OCI-LY1 (cell line): ENCODE results near the gene PTPRO.

Source experiments
- H2AFZ ChIP-seq: fragments of 200-600 bp; sonication (generic), shearing (Covaris generic); 2 replicates; pipeline ENCODE4 v1.6.0; 2014; ENCODE audit warnings: antibody characterized with exemption, mild to moderate bottlenecking, low read length
- H3F3A ChIP-seq: fragments of 200-600 bp; sonication (generic), shearing (Covaris generic); 2 replicates; pipeline ENCODE4 v1.6.0; 2014; ENCODE audit warnings: mild to moderate bottlenecking, antibody characterized with exemption, low read length, moderate library complexity; ENCODE audit not compliant: insufficient read depth
- H3K27ac ChIP-seq: fragments of 200-600 bp; sonication (generic); 2 replicates; pipeline ENCODE4 v1.5.1; 2014; ENCODE audit warnings: low read length, mixed run types, mild to moderate bottlenecking, low read depth; ENCODE audit not compliant: poor library complexity, severe bottlenecking
- H3K27me3 ChIP-seq: fragments of 200-600 bp; sonication (generic); 2 replicates; pipeline ENCODE4 v1.6.0; 2014; ENCODE audit warnings: antibody characterized with exemption, mild to moderate bottlenecking, low read length, moderate library complexity; ENCODE audit not compliant: insufficient read depth
- H3K36me3 ChIP-seq: fragments of 200-600 bp; sonication (generic); 2 replicates; pipeline ENCODE4 v1.6.1; 2014; ENCODE audit warnings: mild to moderate bottlenecking, antibody characterized with exemption, low read length, moderate library complexity, mixed read lengths; ENCODE audit not compliant: insufficient read depth
- H3K4me1 ChIP-seq: fragments of 200-600 bp; sonication (generic); 2 replicates; pipeline ENCODE4 v1.5.1; 2014; ENCODE audit warnings: mild to moderate bottlenecking, low read length, moderate library complexity; ENCODE audit not compliant: insufficient read depth, severe bottlenecking
- H3K4me2 ChIP-seq: fragments of 200-600 bp; sonication (generic), shearing (Covaris generic); 2 replicates; pipeline ENCODE4 v1.6.1; 2014; ENCODE audit warnings: low read length
- H3K4me3 ChIP-seq: fragments of 200-600 bp; sonication (generic); 2 replicates; pipeline ENCODE4 v1.5.1; 2014; ENCODE audit warnings: low read length, low read depth, mild to moderate bottlenecking, mixed read lengths; ENCODE audit not compliant: poor library complexity, severe bottlenecking
- H3K79me2 ChIP-seq: fragments of 200-600 bp; shearing (Covaris generic); 2 replicates; pipeline ENCODE4 v1.6.1; 2016; ENCODE audit warnings: mixed run types, low read length, mixed read lengths; ENCODE audit not compliant: insufficient read depth
- H3K9ac ChIP-seq: fragments of 200-600 bp; sonication (generic), shearing (Covaris generic); 2 replicates; pipeline ENCODE4 v1.6.1; 2014; ENCODE audit warnings: mild to moderate bottlenecking, low read length, mixed read lengths
- H3K9me2 ChIP-seq: fragments of 200-600 bp; sonication (generic), shearing (Covaris generic); 2 replicates; pipeline ENCODE4 v1.6.1; 2014; ENCODE audit warnings: low read depth, mild to moderate bottlenecking, low read length, mixed read lengths
- H3K9me3 ChIP-seq: fragments of 200-600 bp; shearing (Covaris generic); 2 replicates; pipeline ENCODE4 v1.6.1; 2014; ENCODE audit warnings: low read length, mixed read lengths
- H4K20me1 ChIP-seq: fragments of 200-600 bp; sonication (generic), shearing (Covaris generic); 2 replicates; pipeline ENCODE4 v1.6.0; 2016; ENCODE audit warnings: mild to moderate bottlenecking, low read length; ENCODE audit not compliant: insufficient read depth
- CTCF ChIP-seq: fragments of 200-600 bp; sonication (generic), shearing (Covaris generic); IDR thresholded peaks from 2 replicates; pipeline ENCODE4 v1.5.1; 2017; ENCODE audit warnings: mild to moderate bottlenecking, antibody characterized with exemption, low read length, moderate library complexity, mixed read lengths
- EZH2 ChIP-seq: fragments of 200-600 bp; sonication (generic), shearing (Covaris generic); IDR thresholded peaks from 2 replicates; pipeline ENCODE4 v1.8.0; 2017; ENCODE audit warnings: borderline replicate concordance, mixed run types, mild to moderate bottlenecking, antibody characterized with exemption, low read length, moderate library complexity, mixed read lengths

Gene PTPRO

GRCh38 chr12:15304296-15304695, 18.0 kb upstream of the PTPRO start:
- Histone ChIP-seq H3K4me1 (no peaks in the 10 kb centered on the region), H3K27me3 (no peaks in the 10 kb centered on the region), H3F3A (no peaks in the 10 kb centered on the region), H3K36me3 (no peaks in the 10 kb centered on the region), H3K9me3 (no peaks in the 10 kb centered on the region), H3K79me2 (no peaks in the 10 kb centered on the region), H3K4me2 (no peak overlapping the region), H3K4me3 (no peak overlapping the region), H4K20me1 (no peaks in the 10 kb centered on the region), H3K9me2 (no peaks in the 10 kb centered on the region), H3K9ac (no peak overlapping the region), H3K27ac (no peak overlapping the region), H2AFZ (no peak overlapping the region)
- no peak for TF ChIP-seq EZH2
- TF ChIP-seq CTCF = no peak

- no peaks in the 10 kb centered on the region for H3K9me3 ChIP-seq
- H3K36me3 ChIP-seq = no peaks in the 10 kb centered on the region
- H3K9ac ChIP-seq = no peak overlapping the region
- no peak overlapping the region for H3K27ac ChIP-seq
- no peak overlapping the region for H3K4me2 ChIP-seq
- H3K79me2 ChIP-seq = no peaks in the 10 kb centered on the region
- no peak overlapping the region for H2AFZ ChIP-seq
- H3K27me3 ChIP-seq = no peaks in the 10 kb centered on the region
- H3K9me2 ChIP-seq = no peaks in the 10 kb centered on the region
- no peak for TF ChIP-seq CTCF
- TF ChIP-seq EZH2 = no peak
- H3F3A ChIP-seq = no peaks in the 10 kb centered on the region
- H3K4me1 ChIP-seq = no peaks in the 10 kb centered on the region
- H4K20me1 ChIP-seq = no peaks in the 10 kb centered on the region
- no peak overlapping the region for H3K4me3 ChIP-seq
These were observed 15.7 kb upstream of the PTPRO start for GRCh38 chr12:15306605-15307004.

- TF ChIP-seq EZH2 (no peak), CTCF (no peak)
- H3K79me2 ChIP-seq = no peaks in the 10 kb centered on the region
- no peak overlapping the region for H3K4me3 ChIP-seq
- no peaks in the 10 kb centered on the region for H3F3A ChIP-seq
- H3K9me2 ChIP-seq = no peaks in the 10 kb centered on the region
- no peaks in the 10 kb centered on the region for H4K20me1 ChIP-seq
- H3K27me3 ChIP-seq = no peaks in the 10 kb centered on the region
- H2AFZ ChIP-seq = no peak overlapping the region
- H3K9ac ChIP-seq = no peak overlapping the region
- no peak overlapping the region for H3K4me2 ChIP-seq
- no peaks in the 10 kb centered on the region for H3K9me3 ChIP-seq
- H3K36me3 ChIP-seq = no peaks in the 10 kb centered on the region
- H3K4me1 ChIP-seq = no peaks in the 10 kb centered on the region
- no peak overlapping the region for H3K27ac ChIP-seq
These were observed 15.2 kb upstream of the PTPRO start for GRCh38 chr12:15307079-15307478.
